BE2C (cell line): ENCODE results near the gene GEMIN2.
A peak's percentile ranks its signal among the peaks of the same experiment; 100 is the strongest.

ENCODE experiments used
- DNase-seq: peaks from one replicate; pipeline ENCODE4 v3.0.0-alpha.2; 2020
- H3K27me3 ChIP-seq: fragments of 250-450 bp; sonication (Bioruptor Pico); 2 replicates; pipeline ENCODE4 v1.5.1; 2020; ENCODE audit warnings: mild to moderate bottlenecking
- H3K36me3 ChIP-seq: fragments of 250-450 bp; sonication (Bioruptor Pico); 2 replicates; pipeline ENCODE4 v1.5.1; 2020; ENCODE audit warnings: mild to moderate bottlenecking
- H3K4me1 ChIP-seq: fragments of 250-450 bp; sonication (Bioruptor Pico); 2 replicates; pipeline ENCODE4 v1.5.1; 2020
- H3K4me3 ChIP-seq: 2 replicates; pipeline ENCODE4 v1.5.1; 2011; ENCODE audit warnings: low read depth, low read length
- H3K9me3 ChIP-seq: fragments of 250-450 bp; sonication (Bioruptor Pico); 2 replicates; pipeline ENCODE4 v1.5.1; 2020
- CTCF ChIP-seq: IDR thresholded peaks from 2 replicates; pipeline ENCODE4 v1.5.1; 2012; ENCODE audit warnings: mild to moderate bottlenecking, low read depth, low read length

The GEMIN2 gene

DNA sequence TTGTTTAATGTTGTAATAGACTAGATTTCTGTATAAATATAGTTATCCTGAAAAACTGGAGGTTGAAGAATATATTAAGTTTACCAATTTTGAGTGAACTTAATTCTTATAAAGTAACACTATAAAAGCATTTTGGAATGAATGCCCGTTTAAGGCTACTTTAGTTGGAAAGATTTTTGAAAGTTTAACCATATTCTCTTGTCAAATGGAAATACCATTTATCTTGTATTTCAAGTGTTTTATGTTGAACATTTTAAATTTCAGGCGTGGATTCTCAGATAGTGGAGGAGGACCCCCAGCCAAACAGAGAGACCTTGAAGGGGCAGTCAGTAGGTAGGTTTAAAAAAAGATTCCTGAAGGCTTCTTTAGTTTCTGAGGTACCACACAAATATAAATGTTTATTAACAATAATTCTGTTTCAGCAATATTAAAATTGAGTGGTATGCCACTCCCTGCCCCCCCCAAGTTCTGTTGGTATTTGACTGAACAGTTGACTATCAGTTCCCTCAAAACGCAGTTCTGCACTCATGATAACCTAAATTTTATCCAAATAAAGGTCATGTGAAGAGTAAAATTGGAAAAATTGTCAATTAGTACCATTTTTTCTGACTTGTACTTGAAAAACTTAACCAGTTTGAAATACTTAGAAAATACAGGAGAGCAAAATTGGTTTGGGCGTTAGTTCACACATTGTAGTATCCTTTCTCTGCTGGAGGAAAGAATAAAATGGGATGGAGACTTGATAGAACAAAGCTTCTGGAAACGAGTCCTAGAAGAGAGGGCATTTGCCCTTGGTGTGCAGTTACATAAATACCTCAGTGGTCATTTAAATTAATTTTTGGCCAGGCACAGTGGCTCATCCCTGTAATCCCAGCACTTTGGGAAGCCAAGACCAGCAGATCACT is 62.4 kb downstream of the GEMIN2 start:
- Histone ChIP-seq H3K4me3 (peak overlapping the region; percentile 96), H3K4me1 (no peaks in the 10 kb centered on the region), H3K9me3 (no peaks in the 10 kb centered on the region), H3K27me3 (no peaks in the 10 kb centered on the region), H3K36me3 (peaks cover 55% of the 10 kb centered on the region)
- no peak for DNase-seq
- TF ChIP-seq CTCF, result no peak

GRCh38 chr14:39177168-39177545 is 63.0 kb downstream of the GEMIN2 start:
- no peaks in the 10 kb centered on the region for H3K4me1 ChIP-seq
- TF ChIP-seq CTCF, result no peak
- peaks cover 62% of the 10 kb centered on the region for H3K36me3 ChIP-seq
- no peak overlapping the region for H3K4me3 ChIP-seq
- no peaks in the 10 kb centered on the region for H3K27me3 ChIP-seq
- no peaks in the 10 kb centered on the region for H3K9me3 ChIP-seq
- no peak for DNase-seq

DNA sequence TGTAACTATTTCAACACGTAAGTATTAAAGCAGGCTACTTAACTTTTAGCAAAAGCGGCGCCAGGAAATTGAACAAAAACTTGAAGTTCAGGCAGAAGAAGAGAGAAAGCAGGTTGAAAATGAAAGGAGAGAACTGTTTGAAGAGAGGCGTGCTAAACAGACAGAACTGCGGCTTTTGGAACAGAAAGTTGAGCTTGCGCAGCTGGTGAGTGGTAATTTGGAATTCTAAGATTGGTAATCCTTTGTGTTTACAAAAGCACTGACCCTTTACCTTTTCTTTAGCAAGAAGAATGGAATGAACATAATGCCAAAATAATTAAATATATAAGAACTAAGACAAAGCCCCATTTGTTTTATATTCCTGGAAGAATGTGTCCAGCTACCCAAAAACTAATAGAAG is 64.9 kb downstream of the GEMIN2 start:
- no peak for TF ChIP-seq CTCF
- Histone ChIP-seq H3K36me3 (peaks cover 80% of the 10 kb centered on the region), H3K4me3 (no peak overlapping the region), H3K9me3 (no peaks in the 10 kb centered on the region), H3K27me3 (no peaks in the 10 kb centered on the region), H3K4me1 (no peaks in the 10 kb centered on the region)
- DNase-seq, result no peak

- H3K4me3 ChIP-seq, result no peak overlapping the region
- H3K36me3 ChIP-seq, result peaks cover 92% of the 10 kb centered on the region
- H3K27me3 ChIP-seq, result no peaks in the 10 kb centered on the region
- H3K4me1 ChIP-seq, result no peaks in the 10 kb centered on the region
- TF ChIP-seq CTCF, result no peak
- no peak for DNase-seq
- no peaks in the 10 kb centered on the region for H3K9me3 ChIP-seq
These were observed 66.4 kb downstream of the GEMIN2 start for GRCh38 chr14:39180553-39180952.

- H3K27me3 ChIP-seq, result no peaks in the 10 kb centered on the region
- no peak for TF ChIP-seq CTCF
- no peaks in the 10 kb centered on the region for H3K4me1 ChIP-seq
- no peaks in the 10 kb centered on the region for H3K9me3 ChIP-seq
- no peak overlapping the region for H3K4me3 ChIP-seq
- no peak for DNase-seq
- H3K36me3 ChIP-seq, result peaks cover 89% of the 10 kb centered on the region
These were observed 67.0 kb downstream of the GEMIN2 start for GRCh38 chr14:39181026-39181692.

GRCh38 chr14:39181693-39182047 is 67.5 kb downstream of the GEMIN2 start:
- H3K9me3 ChIP-seq, result no peaks in the 10 kb centered on the region
- H3K4me1 ChIP-seq, result no peaks in the 10 kb centered on the region
- H3K27me3 ChIP-seq, result no peaks in the 10 kb centered on the region
- TF ChIP-seq CTCF, result no peak
- H3K4me3 ChIP-seq, result no peak overlapping the region
- H3K36me3 ChIP-seq, result peaks cover 84% of the 10 kb centered on the region
- no peak for DNase-seq
